Kidney epithelial cell (primary cell): Measurements from ENCODE around the gene SLC30A5. TPM values are rescaled to one million over a fixed set of nuclear protein-coding genes. Genes with fewer than 3 reads are reported as not detected.

ENCODE experiments used
- DNase-seq: peaks from one replicate; pipeline ENCODE4 v3.0.0-alpha.2; 2010; ENCODE audit warnings: low read depth
- H3K27me3 ChIP-seq: 2 replicates; pipeline ENCODE4 v1.6.0; 2011; ENCODE audit warnings: low read length; ENCODE audit not compliant: control insufficient read depth, insufficient read depth
- H3K36me3 ChIP-seq: 2 replicates; pipeline ENCODE4 v1.5.1; 2011; ENCODE audit warnings: low read length; ENCODE audit not compliant: control insufficient read depth, insufficient read depth
- H3K4me3 ChIP-seq: 2 replicates; pipeline ENCODE4 v1.5.1; 2011; ENCODE audit warnings: low read depth, mild to moderate bottlenecking, control low read depth, low read length
- CTCF ChIP-seq: IDR thresholded peaks from 2 replicates; pipeline ENCODE4 v1.5.1; 2011; ENCODE audit warnings: mild to moderate bottlenecking, moderate library complexity, low read length, control low read depth, inconsistent platforms; ENCODE audit not compliant: insufficient read depth, poor library complexity, severe bottlenecking
- total RNA-seq: library from RNA; depleted of rRNA; stranded (reverse); fragments of >200 nt; gene quantifications from 2 replicates; pipeline ENCODE4 v1.2.3, GENCODE V29; 2015

The SLC30A5 gene
- total RNA-seq, 1 donor from 2014 or later = 45.0 TPM

GRCh38 chr5:69170969-69171368 is 77.2 kb downstream of the SLC30A5 start:
- DNase-seq = no peak
- no peaks in the 10 kb centered on the region for H3K27me3 ChIP-seq
- no peak overlapping the region for H3K4me3 ChIP-seq
- TF ChIP-seq CTCF = no peak
- peaks cover 6% of the 10 kb centered on the region for H3K36me3 ChIP-seq

Other genes starting within 250 kb of the SLC30A5 start
- gene CCNB1, start 73.1 kb downstream of the SLC30A5 start, total RNA-seq = 32.6 and 34.0 TPM in 2 replicates
- 11.5 and 13.3 TPM in 2 replicates for gene CENPH, start 95.6 kb downstream of the SLC30A5 start, total RNA-seq
- gene CDK7, start 140.9 kb downstream of the SLC30A5 start, total RNA-seq = 50.3 and 52.8 TPM in 2 replicates
- gene CCDC125, start 238.8 kb downstream of the SLC30A5 start, total RNA-seq = 7.5 and 9.4 TPM in 2 replicates